Umbilical cord (tissue), 2 donors: ENCODE measurements around the gene MACROD2. TPM values are rescaled to one million over a fixed set of nuclear protein-coding genes. Genes with fewer than 3 reads are reported as not detected.
"Not testable (repeated sequence)": the region's sequence is repeated elsewhere in the genome, so short reads cannot be mapped to it uniquely, and the experiment has no call there.

Experiments
- DNase-seq: peaks from one replicate; pipeline ENCODE4 v3.0.0-alpha.2; 2015; ENCODE audit warnings: low spot score
- total RNA-seq: library from RNA; depleted of rRNA; stranded (reverse); fragments of >200 nt; gene quantifications from one replicate; pipeline ENCODE4 v1.2.3, GENCODE V29; 2014; ENCODE audit warnings: low replicate concordance; ENCODE audit not compliant: insufficient read depth

Gene MACROD2
- total RNA-seq, 1 donor from 2014 or later: 69.6 TPM

GRCh38 chr20:14191559-14191958 lies 196.2 kb downstream of the MACROD2 start:
- no peak for DNase-seq

DNA sequence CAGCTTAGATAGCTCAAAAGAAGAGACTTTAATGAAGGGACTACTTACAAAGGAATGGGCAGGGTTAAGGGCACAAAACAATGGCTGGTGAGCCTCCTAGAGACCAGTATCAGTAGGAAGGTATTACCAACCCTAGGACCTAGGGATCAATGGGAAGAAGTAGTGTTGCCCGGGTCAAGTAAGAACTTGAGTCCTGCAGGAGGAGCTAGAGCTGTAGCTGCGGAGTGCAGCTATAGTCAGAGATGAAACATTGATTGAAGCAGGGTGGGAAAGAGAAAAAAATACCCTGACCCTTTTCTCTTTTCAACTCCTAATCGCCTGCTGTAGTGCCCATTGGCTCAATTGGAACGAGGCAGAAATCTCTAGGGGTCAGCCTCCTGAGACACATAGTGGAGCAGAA lies 198.1 kb downstream of the MACROD2 start:
- no peak for DNase-seq

DNA sequence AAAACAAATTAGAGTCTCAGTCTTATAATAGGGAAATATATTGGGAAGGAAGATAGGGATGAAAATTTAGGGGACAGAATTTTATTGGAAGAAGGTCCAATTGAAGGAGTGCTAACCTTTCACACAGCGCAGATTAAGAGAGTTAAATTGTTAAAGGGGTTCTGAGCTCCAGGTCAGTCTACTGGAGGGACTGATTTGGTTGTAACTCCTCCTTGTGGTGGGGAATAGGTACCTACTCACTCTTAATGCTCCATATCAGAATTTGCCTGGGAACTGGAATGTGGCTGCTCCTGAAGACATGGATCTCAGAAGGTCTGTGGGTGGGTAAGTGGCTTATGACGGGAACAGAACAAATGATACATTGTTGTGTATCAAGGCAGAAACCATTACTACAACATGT lies 198.6 kb downstream of the MACROD2 start:
- no peak for DNase-seq

DNA sequence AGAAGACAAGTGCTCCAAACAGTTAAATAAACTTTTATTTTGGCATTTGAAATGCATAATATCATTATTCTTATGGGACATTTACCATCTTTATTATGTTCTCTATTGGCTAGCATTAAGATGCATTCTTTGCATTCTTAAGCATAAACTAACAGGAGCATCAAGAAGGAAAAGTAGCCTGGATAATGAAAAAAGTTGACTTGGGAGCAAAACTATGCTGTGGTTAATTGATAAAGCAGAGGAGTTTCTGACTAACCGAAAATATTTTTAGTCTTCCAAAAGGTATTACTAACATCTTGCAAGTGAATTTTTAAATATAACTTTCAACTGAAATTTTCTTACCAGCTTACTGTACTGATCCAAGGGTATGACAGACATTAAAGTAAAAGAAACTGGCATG lies 201.8 kb downstream of the MACROD2 start:
- DNase-seq: peak; percentile 47

DNA sequence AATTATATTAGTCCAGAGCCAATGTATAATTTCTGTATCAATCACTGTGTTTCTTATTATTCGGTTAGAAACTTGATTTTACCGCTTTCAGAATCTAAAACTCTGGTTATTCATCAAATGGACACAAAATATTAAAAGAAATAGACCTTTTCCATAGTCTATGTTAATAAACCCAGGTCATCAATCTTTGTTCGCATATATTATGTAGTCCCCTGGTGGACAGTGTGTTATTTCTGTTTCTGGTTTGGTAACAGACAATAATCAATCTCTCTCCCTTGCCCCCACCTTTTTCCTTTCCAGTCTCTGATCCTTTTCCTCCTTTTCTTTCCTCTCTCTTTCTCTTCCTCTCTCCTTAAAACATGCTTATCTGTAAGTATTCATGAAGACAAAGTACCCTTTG lies 203.1 kb downstream of the MACROD2 start:
- DNase-seq: no peak

GRCh38 chr20:14199111-14199510 lies 203.8 kb downstream of the MACROD2 start:
- peak; percentile 47 for DNase-seq

DNA sequence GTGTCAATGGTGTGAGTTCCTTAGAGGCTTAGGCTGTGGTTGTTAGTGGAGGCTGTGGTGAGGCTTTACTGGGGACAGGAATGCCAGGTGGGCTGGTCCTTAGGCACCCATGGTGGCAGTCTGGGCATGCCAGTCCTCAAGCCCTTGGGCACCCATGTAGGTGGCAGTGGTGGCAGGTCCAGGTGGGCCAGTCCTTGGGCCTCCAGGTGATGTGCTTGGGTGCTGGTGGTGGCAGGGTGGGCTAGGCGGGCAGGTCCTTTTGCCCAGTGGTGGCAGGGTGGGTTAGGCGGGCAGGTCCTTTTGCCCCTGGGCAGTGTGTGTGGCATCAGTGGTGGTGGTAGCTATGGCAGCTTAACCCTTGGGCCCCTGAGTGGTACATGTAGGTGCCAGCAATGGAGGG lies 208.3 kb downstream of the MACROD2 start:
- no peak for DNase-seq

DNA sequence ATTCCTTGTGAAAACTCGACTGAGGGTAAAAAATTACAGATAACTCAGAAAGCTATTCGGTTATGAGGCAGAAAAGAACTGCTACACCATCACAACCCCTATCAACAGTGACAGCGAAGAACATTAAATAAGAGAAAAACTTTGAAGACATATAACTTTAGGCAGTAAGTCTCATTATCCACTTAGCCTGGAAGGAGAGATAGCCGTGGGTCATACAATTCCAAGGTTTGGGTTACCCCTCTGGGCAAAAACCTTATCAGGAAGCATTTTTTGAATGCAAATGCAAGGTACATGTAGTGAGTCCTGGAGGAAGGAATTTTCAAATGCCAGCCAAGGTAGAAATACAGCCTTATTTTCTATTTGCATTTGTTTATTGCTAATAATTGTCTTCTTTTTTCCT lies 212.3 kb downstream of the MACROD2 start:
- DNase-seq: no peak

DNA sequence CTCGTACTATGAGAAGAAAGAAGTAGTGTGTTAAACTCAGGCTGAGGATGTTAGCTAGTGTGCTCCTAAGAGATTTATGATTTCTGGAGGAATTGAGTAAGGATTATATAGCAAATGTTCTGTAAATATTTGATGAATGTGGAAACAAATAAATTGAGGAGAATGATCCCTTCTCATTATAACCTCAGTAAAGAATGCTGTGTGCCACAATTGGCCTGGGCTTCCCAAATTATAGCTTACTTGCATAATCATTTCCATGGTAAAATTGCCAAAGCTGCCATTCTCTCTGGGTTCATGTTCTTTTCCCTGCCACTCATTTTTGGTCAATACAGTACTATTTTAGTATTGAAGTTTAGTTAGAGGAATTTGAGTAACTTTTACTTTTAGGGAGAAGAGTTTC lies 213.6 kb downstream of the MACROD2 start:
- no peak for DNase-seq

DNA sequence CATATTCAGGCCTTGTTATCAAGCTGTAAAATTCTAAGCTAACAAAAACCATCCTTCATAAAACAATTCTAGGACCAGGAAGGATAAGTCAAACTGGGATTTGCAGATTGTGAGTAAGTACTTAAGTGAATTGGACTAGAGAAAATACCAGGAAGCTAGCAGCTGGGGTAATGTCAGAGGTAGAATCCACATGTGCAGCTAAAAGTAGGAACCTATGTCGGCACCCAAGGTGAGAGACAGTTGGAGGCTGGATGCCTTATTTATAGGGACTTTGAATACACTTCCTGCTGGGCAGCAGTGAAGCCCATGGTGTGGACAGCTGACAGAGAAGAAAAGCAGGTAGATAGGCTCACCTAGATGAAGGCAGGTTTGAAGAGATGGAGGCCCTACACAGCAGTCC lies 214.8 kb downstream of the MACROD2 start:
- no peak for DNase-seq

DNA sequence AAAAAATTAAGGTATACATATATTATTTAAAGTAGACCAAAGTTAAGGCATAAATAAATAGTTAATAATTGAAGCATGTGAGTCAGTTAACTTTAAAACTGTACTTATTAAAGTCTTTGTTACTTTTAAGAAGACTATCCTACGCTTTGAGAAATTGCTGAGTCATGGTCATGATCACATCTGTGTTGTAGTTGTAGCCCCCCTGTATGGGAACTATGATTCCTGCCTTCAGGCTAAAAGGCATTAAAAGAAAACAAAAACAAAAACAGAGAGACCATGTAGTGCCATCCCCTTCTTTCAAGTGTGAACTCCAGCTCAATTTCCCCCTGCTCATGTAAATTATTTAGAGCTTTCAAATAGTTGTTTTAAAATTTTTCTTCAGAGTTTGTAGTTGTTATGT lies 218.7 kb downstream of the MACROD2 start:
- DNase-seq: no peak

DNA sequence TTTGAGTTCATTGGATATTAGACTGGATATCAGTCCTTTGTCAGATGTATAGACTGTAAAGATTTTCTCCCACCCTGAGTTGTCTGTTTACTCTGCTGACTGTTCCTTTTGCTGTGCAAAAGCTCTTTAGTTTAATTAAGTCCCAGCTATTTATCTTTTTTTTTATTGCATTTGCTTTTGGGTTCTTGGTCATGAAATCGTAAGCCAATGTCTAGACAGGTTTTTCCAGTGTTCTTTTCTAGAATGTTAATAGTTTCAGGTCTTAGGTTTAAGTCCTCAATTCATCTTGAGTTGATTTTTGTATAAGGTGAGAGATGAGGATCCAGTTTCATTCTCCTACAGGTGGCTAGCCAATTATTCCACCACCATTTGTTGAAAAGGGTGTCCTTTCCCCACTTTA lies 220.6 kb downstream of the MACROD2 start:
- DNase-seq: not testable (repeated sequence)

GRCh38 chr20:14219801-14220461 lies 224.6 kb downstream of the MACROD2 start:
- DNase-seq: no peak

GRCh38 chr20:14220986-14221385 lies 225.7 kb downstream of the MACROD2 start:
- no peak for DNase-seq

GRCh38 chr20:14223806-14224205 lies 228.5 kb downstream of the MACROD2 start:
- no peak for DNase-seq

DNA sequence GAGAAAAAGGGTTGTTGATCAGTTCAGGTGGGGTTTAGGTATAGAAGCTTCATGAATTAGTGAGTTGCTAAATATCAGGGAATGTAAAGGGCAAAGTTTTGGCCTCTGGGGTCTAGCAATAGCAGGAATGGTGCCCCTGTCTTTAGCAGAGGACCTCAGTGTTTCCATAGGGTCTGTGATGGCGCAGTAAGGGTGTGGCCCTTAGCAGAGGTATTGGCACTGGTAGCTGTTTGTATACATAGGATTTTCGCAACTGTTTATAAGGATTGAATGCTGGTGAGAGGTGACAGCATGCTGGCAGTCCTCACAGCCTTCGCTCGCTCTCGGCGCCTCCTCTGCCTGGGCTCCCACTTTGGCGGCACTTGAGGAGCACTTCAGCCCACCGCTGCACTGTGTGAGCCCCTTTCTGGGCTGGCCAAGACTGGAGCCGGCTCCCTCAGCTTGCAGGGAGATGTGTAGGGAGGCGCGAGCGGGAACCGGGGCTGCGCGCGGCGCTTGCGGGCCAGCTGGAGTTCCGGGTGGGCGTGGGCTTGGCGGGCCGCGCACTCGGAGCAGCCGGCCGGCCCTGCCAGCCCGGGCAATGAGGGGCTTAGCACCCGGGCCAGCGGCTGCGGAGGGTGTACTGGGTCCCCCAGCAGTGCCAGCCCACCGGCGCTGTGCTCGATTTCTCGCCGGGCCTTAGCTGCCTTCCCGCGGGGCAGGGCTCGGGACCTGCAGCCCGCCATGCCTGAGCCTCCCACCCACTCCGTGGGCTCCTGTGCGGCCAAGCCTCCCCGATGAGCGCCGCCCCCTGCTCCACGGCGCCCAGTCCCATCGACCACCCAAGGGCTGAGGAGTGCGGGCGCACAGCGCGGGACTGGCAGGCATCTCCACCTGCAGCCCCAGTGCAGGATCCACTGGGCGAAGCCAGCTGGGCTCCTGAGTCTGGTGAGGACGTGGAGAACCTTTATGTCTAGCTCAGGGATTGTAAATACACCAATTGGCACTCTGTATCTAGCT lies 231.0 kb downstream of the MACROD2 start:
- not testable (repeated sequence) for DNase-seq

- DNase-seq: no peak
Measured at GRCh38 chr20:14232650-14233049, 237.3 kb downstream of the MACROD2 start.

GRCh38 chr20:14234666-14235295 lies 239.5 kb downstream of the MACROD2 start:
- peak; percentile 14 for DNase-seq

DNA sequence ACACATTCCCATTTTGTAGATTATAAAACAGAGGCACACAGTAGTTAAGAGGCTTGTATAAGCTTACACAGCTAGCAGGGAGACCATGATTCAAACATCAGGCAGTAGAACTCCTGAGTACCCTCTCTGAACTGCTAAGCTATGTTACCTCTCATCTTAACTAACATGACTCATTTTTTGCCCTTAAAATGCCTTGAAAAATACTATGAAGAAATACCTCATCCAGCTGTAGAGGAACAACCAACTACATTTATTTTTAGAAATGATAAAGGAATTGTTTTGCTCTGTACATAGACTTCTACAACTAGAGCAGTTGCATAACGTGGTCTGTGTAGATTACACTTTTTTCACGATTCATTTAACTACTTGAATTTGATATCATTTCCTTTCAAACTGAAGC lies 240.0 kb downstream of the MACROD2 start:
- peak; percentile 61 for DNase-seq

- peak; percentile 71 for DNase-seq
Measured at GRCh38 chr20:14245368-14245970, 250.2 kb downstream of the MACROD2 start.

GRCh38 chr20:14259689-14260088 lies 264.4 kb downstream of the MACROD2 start:
- DNase-seq: no peak

DNA sequence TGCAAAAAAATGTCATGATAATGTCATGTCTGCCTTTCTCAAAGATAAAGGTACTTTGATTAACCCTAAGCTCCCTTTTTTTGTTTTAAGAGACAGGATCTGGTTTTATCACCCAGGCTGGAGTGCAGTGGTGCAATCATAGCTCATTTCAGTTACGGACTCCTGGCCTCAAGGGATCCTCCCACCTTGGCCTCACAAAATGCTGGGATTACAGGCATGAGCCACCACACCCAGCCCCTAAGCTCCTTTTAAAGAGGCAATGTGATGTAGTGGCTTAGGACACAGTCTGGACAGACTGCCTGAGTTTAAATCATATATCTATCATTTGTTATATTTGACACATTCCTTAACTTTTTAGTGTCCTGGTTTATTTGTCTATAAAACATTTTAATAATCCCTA lies 265.1 kb downstream of the MACROD2 start:
- peak; percentile 79 for DNase-seq
